HepG2 (cell line): ENCODE results near the gene CES3. TPM values are rescaled to one million over a fixed set of nuclear protein-coding genes. Genes with fewer than 3 reads are reported as not detected.
A peak's percentile ranks its signal among the peaks of the same experiment; 100 is the strongest.

Experiments
- HMG20A ChIP-seq: IDR thresholded peaks from 2 replicates; pipeline ENCODE4 v1.6.1; 2016; ENCODE audit warnings: borderline replicate concordance
- KLF13 ChIP-seq: sonication (generic); formaldehyde crosslinking; IDR thresholded peaks from 2 replicates; pipeline ENCODE4 v1.4.0; 2020; ENCODE audit warnings: mild to moderate bottlenecking, missing genetic modification reagents
- MYC ChIP-seq: sonication (generic); formaldehyde crosslinking; IDR thresholded peaks from 2 replicates; pipeline ENCODE4 v1.9.0; 2021; ENCODE audit warnings: missing genetic modification reagents, borderline replicate concordance
- REPIN1 ChIP-seq: sonication (generic); formaldehyde crosslinking; IDR thresholded peaks from 2 replicates; pipeline ENCODE4 v1.8.0; 2022; ENCODE audit warnings: missing genetic modification reagents, low read depth, mild to moderate bottlenecking, borderline replicate concordance
- SIN3A ChIP-seq: IDR thresholded peaks from 2 replicates; pipeline ENCODE4 v1.6.1; 2011; ENCODE audit warnings: low read depth, mild to moderate bottlenecking, control low read depth, low read length, borderline replicate concordance
- SIX4 ChIP-seq: sonication (generic); formaldehyde crosslinking; IDR thresholded peaks from 2 replicates; pipeline ENCODE4 v1.4.0; 2020; ENCODE audit warnings: missing genetic modification reagents
- THYN1 ChIP-seq: sonication (generic); formaldehyde crosslinking; IDR thresholded peaks from 2 replicates; pipeline ENCODE4 v1.8.1; 2023; ENCODE audit warnings: low read depth, mild to moderate bottlenecking, moderate library complexity, missing genetic modification reagents, borderline replicate concordance
- ZBTB7B ChIP-seq: sonication (generic); formaldehyde crosslinking; IDR thresholded peaks from 2 replicates; pipeline ENCODE4 v1.4.0; 2020; ENCODE audit warnings: missing genetic modification reagents
- ZFP36L2 ChIP-seq: sonication (generic); formaldehyde crosslinking; IDR thresholded peaks from 2 replicates; pipeline ENCODE4 v1.4.0; 2020; ENCODE audit warnings: missing genetic modification reagents
- ZNF20 ChIP-seq: sonication (generic); formaldehyde crosslinking; IDR thresholded peaks from 2 replicates; pipeline ENCODE4 v1.4.0; 2020; ENCODE audit warnings: mild to moderate bottlenecking, moderate library complexity, missing genetic modification reagents
- ZNF205 ChIP-seq: IDR thresholded peaks from 2 replicates; pipeline ENCODE4 v1.6.1; 2018; ENCODE audit warnings: missing biosample characterization, missing genetic modification reagents
- polyA plus RNA-seq, 8 experiments: library from polyadenylated mRNA; depleted of rRNA in 3 of 8; stranded (reverse) in 7 of 8; unstranded in 1 of 8; fragments of >200 nt; fragmentation: Illumina TruSeq in 4 of 8; extraction: Trizol in 4 of 8; gene quantifications; 2 replicates each; pipeline versions ENCODE4 v1.2.1 to v1.2.3, GENCODE V29; 2011 to 2016; ENCODE audit warnings: low read depth in 4 of 8, missing spikeins in 1 of 8, mixed read lengths in 1 of 8; ENCODE audit not compliant: insufficient read depth in 1 of 8
- total RNA-seq, 5 experiments: library from RNA; depleted of rRNA; stranded (reverse); fragments of >200 nt; fragmentation: Illumina TruSeq; extraction: Trizol; gene quantifications; 2 replicates each; pipeline ENCODE4 v1.2.3, GENCODE V29; 2016; ENCODE audit warnings: low read depth in 1 of 5
- TF ChIP-seq, protein P1 (sequence below): sonication (generic); formaldehyde crosslinking; IDR thresholded peaks from 2 replicates; pipeline ENCODE4 v1.5.1; 2020; ENCODE audit warnings: mild to moderate bottlenecking, missing genetic modification reagents, borderline replicate concordance
- TF ChIP-seq, protein P2 (sequence below): IDR thresholded peaks from 2 replicates; pipeline ENCODE4 v1.6.1; 2016; ENCODE audit warnings: low read depth
- TF ChIP-seq, protein P3 (sequence below): sonication (generic); formaldehyde crosslinking; IDR thresholded peaks from 2 replicates; pipeline ENCODE4 v1.8.1; 2023; ENCODE audit warnings: missing genetic modification reagents, inconsistent platforms, borderline replicate concordance
- TF ChIP-seq, protein P4 (sequence below): sonication (generic); formaldehyde crosslinking; IDR thresholded peaks from 2 replicates; pipeline ENCODE4 v1.4.0; 2020; ENCODE audit warnings: missing genetic modification reagents
- TF ChIP-seq, protein P5 (sequence below): sonication (generic); formaldehyde crosslinking; IDR thresholded peaks from 2 replicates; pipeline ENCODE4 v1.4.0; 2020; ENCODE audit warnings: missing genetic modification reagents, low read depth, mild to moderate bottlenecking, borderline replicate concordance

The CES3 gene
- total and polyA plus RNA-seq, 2 of the 13 experiments (the other 11 are each of a cell fraction or from before 2014, with no cell fraction given), result 6.6 to 17.4 TPM

DNA sequence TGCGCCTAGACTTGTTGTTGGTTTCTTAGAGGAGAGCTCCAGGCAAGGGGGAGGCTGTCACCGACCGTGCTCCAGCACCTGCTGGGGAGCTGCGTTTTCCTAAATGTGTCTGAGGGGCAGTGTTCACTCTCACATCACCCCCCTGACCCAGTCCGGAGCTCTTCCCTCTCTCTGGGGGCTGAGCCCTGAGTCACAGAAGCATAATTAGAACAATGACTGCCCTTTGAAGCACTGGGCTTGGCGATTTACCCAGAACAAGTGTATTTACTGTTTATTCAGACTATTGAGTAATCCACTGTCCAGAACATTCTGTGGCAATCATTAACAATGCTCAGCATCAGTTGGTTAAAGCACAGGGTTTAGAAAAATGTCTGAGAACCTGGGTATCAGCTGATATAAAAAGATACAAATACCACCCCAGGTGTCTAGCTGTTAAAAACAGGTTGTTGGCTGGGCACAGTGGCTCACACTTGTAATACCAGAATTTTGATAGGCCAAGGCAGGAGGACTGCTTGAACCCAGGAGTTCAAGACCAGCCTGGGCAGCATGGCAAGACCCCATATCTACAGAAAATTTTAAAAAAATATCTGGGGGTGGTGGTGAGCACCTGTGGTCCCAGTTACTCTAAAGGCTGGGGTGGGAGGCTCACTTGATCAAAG, 35.4 kb downstream of the CES3 start (continued):
- TF ChIP-seq, protein P1, sequence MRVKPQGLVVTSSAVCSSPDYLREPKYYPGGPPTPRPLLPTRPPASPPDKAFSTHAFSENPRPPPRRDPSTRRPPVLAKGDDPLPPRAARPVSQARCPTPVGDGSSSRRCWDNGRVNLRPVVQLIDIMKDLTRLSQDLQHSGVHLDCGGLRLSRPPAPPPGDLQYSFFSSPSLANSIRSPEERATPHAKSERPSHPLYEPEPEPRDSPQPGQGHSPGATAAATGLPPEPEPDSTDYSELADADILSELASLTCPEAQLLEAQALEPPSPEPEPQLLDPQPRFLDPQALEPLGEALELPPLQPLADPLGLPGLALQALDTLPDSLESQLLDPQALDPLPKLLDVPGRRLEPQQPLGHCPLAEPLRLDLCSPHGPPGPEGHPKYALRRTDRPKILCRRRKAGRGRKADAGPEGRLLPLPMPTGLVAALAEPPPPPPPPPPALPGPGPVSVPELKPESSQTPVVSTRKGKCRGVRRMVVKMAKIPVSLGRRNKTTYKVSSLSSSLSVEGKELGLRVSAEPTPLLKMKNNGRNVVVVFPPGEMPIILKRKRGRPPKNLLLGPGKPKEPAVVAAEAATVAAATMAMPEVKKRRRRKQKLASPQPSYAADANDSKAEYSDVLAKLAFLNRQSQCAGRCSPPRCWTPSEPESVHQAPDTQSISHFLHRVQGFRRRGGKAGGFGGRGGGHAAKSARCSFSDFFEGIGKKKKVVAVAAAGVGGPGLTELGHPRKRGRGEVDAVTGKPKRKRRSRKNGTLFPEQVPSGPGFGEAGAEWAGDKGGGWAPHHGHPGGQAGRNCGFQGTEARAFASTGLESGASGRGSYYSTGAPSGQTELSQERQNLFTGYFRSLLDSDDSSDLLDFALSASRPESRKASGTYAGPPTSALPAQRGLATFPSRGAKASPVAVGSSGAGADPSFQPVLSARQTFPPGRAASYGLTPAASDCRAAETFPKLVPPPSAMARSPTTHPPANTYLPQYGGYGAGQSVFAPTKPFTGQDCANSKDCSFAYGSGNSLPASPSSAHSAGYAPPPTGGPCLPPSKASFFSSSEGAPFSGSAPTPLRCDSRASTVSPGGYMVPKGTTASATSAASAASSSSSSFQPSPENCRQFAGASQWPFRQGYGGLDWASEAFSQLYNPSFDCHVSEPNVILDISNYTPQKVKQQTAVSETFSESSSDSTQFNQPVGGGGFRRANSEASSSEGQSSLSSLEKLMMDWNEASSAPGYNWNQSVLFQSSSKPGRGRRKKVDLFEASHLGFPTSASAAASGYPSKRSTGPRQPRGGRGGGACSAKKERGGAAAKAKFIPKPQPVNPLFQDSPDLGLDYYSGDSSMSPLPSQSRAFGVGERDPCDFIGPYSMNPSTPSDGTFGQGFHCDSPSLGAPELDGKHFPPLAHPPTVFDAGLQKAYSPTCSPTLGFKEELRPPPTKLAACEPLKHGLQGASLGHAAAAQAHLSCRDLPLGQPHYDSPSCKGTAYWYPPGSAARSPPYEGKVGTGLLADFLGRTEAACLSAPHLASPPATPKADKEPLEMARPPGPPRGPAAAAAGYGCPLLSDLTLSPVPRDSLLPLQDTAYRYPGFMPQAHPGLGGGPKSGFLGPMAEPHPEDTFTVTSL (CRISPR knock-in tag), result peak; percentile 91; the same call in 1 of the 2 replicates
- no peak for TF ChIP-seq THYN1 (CRISPR knock-in tag)
- peak; percentile 60; the same call in 1 of the 2 replicates for TF ChIP-seq REPIN1 (CRISPR knock-in tag)
- no peak for TF ChIP-seq ZBTB7B (CRISPR knock-in tag)
- no peak for TF ChIP-seq ZNF205
- TF ChIP-seq, protein P2, sequence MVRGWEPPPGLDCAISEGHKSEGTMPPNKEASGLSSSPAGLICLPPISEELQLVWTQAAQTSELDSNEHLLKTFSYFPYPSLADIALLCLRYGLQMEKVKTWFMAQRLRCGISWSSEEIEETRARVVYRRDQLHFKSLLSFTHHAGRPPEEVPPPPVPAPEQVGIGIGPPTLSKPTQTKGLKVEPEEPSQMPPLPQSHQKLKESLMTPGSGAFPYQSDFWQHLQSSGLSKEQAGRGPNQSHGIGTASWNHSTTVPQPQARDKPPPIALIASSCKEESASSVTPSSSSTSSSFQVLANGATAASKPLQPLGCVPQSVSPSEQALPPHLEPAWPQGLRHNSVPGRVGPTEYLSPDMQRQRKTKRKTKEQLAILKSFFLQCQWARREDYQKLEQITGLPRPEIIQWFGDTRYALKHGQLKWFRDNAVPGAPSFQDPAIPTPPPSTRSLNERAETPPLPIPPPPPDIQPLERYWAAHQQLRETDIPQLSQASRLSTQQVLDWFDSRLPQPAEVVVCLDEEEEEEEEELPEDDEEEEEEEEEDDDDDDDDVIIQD, result peak; percentile 51; the same call in 1 of the 2 replicates
- TF ChIP-seq, protein P3, sequence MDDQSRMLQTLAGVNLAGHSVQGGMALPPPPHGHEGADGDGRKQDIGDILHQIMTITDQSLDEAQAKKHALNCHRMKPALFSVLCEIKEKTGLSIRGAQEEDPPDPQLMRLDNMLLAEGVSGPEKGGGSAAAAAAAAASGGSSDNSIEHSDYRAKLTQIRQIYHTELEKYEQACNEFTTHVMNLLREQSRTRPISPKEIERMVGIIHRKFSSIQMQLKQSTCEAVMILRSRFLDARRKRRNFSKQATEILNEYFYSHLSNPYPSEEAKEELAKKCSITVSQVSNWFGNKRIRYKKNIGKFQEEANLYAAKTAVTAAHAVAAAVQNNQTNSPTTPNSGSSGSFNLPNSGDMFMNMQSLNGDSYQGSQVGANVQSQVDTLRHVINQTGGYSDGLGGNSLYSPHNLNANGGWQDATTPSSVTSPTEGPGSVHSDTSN (CRISPR knock-in tag), result no peak
- TF ChIP-seq, protein P4, sequence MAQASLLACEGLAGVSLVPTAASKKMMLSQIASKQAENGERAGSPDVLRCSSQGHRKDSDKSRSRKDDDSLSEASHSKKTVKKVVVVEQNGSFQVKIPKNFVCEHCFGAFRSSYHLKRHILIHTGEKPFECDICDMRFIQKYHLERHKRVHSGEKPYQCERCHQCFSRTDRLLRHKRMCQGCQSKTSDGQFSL (CRISPR knock-in tag), result no peak
- TF ChIP-seq MYC (CRISPR knock-in tag), result peak; percentile 42; the same call in 1 of the 2 replicates
- TF ChIP-seq, protein P5, sequence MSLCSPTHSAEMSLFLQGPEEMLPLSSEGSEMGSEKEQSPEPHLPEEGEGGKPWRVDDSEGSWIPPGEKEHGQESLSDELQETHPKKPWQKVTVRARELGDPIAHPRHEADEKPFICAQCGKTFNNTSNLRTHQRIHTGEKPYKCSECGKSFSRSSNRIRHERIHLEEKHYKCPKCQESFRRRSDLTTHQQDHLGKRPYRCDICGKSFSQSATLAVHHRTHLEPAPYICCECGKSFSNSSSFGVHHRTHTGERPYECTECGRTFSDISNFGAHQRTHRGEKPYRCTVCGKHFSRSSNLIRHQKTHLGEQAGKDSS (CRISPR knock-in tag), result peak; percentile 77; the same call in 1 of the 2 replicates
- TF ChIP-seq KLF13 (CRISPR knock-in tag), result no peak
- TF ChIP-seq SIN3A, result no peak
- no peak for TF ChIP-seq ZNF20 (CRISPR knock-in tag)
- 0 out of 2 replicates have a peak, but pooled peaks have one; percentile 13 for TF ChIP-seq SIX4 (CRISPR knock-in tag)
- TF ChIP-seq ZFP36L2, result no peak
- TF ChIP-seq HMG20A (CRISPR knock-in tag), result peak; percentile 72; the same call in 1 of the 2 replicates
